D341Med (cell line): ENCODE data around the gene RIMS3.
A peak's percentile ranks its signal among the peaks of the same experiment; 100 is the strongest.
"Not testable (repeated sequence)": the region's sequence is repeated elsewhere in the genome, so short reads cannot be mapped to it uniquely, and the experiment has no call there.

ENCODE experiments used
- DNase-seq: peaks from one replicate; pipeline ENCODE4 v3.0.0; 2012; ENCODE audit warnings: low spot score

Gene RIMS3

GRCh38 chr1:40630488-40631223, 34.8 kb downstream of the RIMS3 start:
- peak; percentile 78 for DNase-seq

GRCh38 chr1:40629546-40629945, 35.9 kb downstream of the RIMS3 start:
- not testable (repeated sequence) for DNase-seq

- no peak for DNase-seq
These were observed 36.6 kb downstream of the RIMS3 start for GRCh38 chr1:40628903-40629292.

- DNase-seq = no peak
These were observed 37.2 kb downstream of the RIMS3 start for GRCh38 chr1:40627987-40628902.

- DNase-seq = no peak
These were observed 39.1 kb downstream of the RIMS3 start for GRCh38 chr1:40626383-40626770.

- no peak for DNase-seq
These were observed 39.8 kb downstream of the RIMS3 start for GRCh38 chr1:40625476-40626382.

- peak; percentile 74 for DNase-seq
These were observed 40.4 kb downstream of the RIMS3 start for GRCh38 chr1:40625076-40625475.

GRCh38 chr1:40622936-40623629, 42.4 kb downstream of the RIMS3 start:
- no peak for DNase-seq

GRCh38 chr1:40621821-40622450, 43.5 kb downstream of the RIMS3 start:
- no peak for DNase-seq

GRCh38 chr1:40620586-40621210, 44.8 kb downstream of the RIMS3 start:
- DNase-seq = no peak

GRCh38 chr1:40620150-40620549, 45.3 kb downstream of the RIMS3 start:
- DNase-seq = no peak

- DNase-seq = no peak
These were observed 47.4 kb downstream of the RIMS3 start for GRCh38 chr1:40618108-40618507.

GRCh38 chr1:40612345-40612831, 53.1 kb downstream of the RIMS3 start:
- peak; percentile 73 for DNase-seq

GRCh38 chr1:40610156-40610555, 55.3 kb downstream of the RIMS3 start:
- no peak for DNase-seq

GRCh38 chr1:40607921-40608320, 57.6 kb downstream of the RIMS3 start:
- DNase-seq = no peak

GRCh38 chr1:40606978-40607377, 58.5 kb downstream of the RIMS3 start:
- DNase-seq = no peak

- DNase-seq = no peak
These were observed 59.3 kb downstream of the RIMS3 start for GRCh38 chr1:40606194-40606593.

GRCh38 chr1:40599926-40600325, 65.6 kb downstream of the RIMS3 start:
- DNase-seq = no peak

GRCh38 chr1:40595623-40596022, 69.9 kb downstream of the RIMS3 start:
- DNase-seq = no peak

GRCh38 chr1:40594187-40594531, 71.3 kb downstream of the RIMS3 start:
- no peak for DNase-seq
